K562 (cell line): Measurements from ENCODE around the gene ITGB2. TPM values are rescaled to one million over a fixed set of nuclear protein-coding genes. Genes with fewer than 3 reads are reported as not detected.
A peak's percentile ranks its signal among the peaks of the same experiment; 100 is the strongest.

ENCODE experiments used
- ATAC-seq: fragments of 200-7000 bp; cut with Tn5 transposase; 3 replicates; pipeline ENCODE4 v1.9.1; 2020; ENCODE audit warnings: moderate library complexity
- BruUV-seq: library from RNA; stranded (reverse); fragments of 400-500 nt; replicated peaks from 2 replicates; lab custom pipeline; 2021; lab: Mats Ljungman, UMichigan
- CTCF ChIA-PET: fragments of 300-600 bp; formaldehyde crosslinking; extraction: SDS; loops from one replicate; lab custom pipeline; 2021; ENCODE audit warnings: low intra/inter-chr PET ratio; lab: Yijun Ruan, JAX
- POLR2A ChIA-PET: fragments of 300-600, 350-650 bp; sonication (Branson Sonifier 250); formaldehyde crosslinking; extraction: SDS; loops from one replicate; lab custom pipeline; 2021; ENCODE audit warnings: antibody characterized with exemption, inconsistent platforms; lab: Yijun Ruan, JAX
- DNase-seq, 4 experiments: peaks; one replicate each; pipeline versions ENCODE4 v3.0.0 to v3.0.0-alpha.2; 2011 to 2018; ENCODE audit warnings: low spot score in 3 of 4, mixed read lengths in 3 of 4; ENCODE audit errors: extremely low read depth in 1 of 4
- FAIRE-seq: peaks from 2 replicates; lab custom pipeline; 2011; peaks lifted over from hg19 to GRCh38; lab: Jason Lieb, UNC
- H2AFZ ChIP-seq: 2 replicates; pipeline ENCODE4 v1.6.0; 2011; ENCODE audit warnings: low read depth, low read length, control low read depth, inconsistent platforms
- H3K27ac ChIP-seq: fragments of 200-600 bp; 3 replicates; pipeline ENCODE4 v1.8.0; 2011; ENCODE audit warnings: low read depth, mild to moderate bottlenecking, control low read depth, inconsistent platforms, low read length, moderate library complexity, mixed read lengths; ENCODE audit errors: extremely low read depth
- H3K27me3 ChIP-seq, 2 experiments: fragments of 300-600 bp in 1 of 2; 2 replicates in 1 of 2; 3 replicates in 1 of 2; pipeline versions ENCODE4 v1.6.0 to v1.8.0; 2011; ENCODE audit warnings: inconsistent platforms in 2 of 2, low read length in 2 of 2, mild to moderate bottlenecking in 1 of 2, mixed read lengths in 1 of 2, moderate library complexity in 1 of 2; ENCODE audit not compliant: control insufficient read depth in 2 of 2, insufficient read depth in 2 of 2
- H3K36me3 ChIP-seq: fragments of 300-600 bp; 3 replicates; pipeline ENCODE4 v1.8.0; 2011; ENCODE audit warnings: mild to moderate bottlenecking, low read length, inconsistent platforms; ENCODE audit not compliant: control insufficient read depth, insufficient read depth
- H3K4me1 ChIP-seq, 2 experiments: fragments of 200-600 bp in 1 of 2; replicated peaks in 1 of 2; 2 replicates in 1 of 2; 3 replicates in 1 of 2; pipeline versions ENCODE4 v1.5.1 to v1.8.0; 2011; ENCODE audit warnings: inconsistent platforms in 2 of 2, low read length in 2 of 2, mild to moderate bottlenecking in 1 of 2, mixed read lengths in 1 of 2, moderate library complexity in 1 of 2; ENCODE audit not compliant: control insufficient read depth in 2 of 2, insufficient read depth in 2 of 2
- H3K4me2 ChIP-seq: 2 replicates; pipeline ENCODE4 v1.6.1; 2011; ENCODE audit warnings: low read length, control low read depth, inconsistent platforms, mixed read lengths; ENCODE audit not compliant: insufficient read depth
- H3K4me3 ChIP-seq: fragments of 200-600 bp; sonication (generic), shearing (Covaris generic); 2 replicates; pipeline ENCODE4 v1.5.1; 2016; ENCODE audit warnings: control low read depth, inconsistent platforms
- H3K79me2 ChIP-seq: fragments of 200-600 bp; 3 replicates; pipeline ENCODE4 v1.8.0; 2011; ENCODE audit warnings: low read length, inconsistent platforms; ENCODE audit not compliant: control insufficient read depth, insufficient read depth
- H3K9ac ChIP-seq, 2 experiments: 2 replicates each; pipeline versions ENCODE4 v1.6.0 to v1.6.1; 2011; ENCODE audit warnings: low read depth in 2 of 2, low read length in 2 of 2, control low read depth in 1 of 2, inconsistent platforms in 1 of 2, mild to moderate bottlenecking in 1 of 2, mixed read lengths in 1 of 2; ENCODE audit not compliant: insufficient read depth in 1 of 2
- H3K9me1 ChIP-seq: one replicate; pipeline ENCODE4 v1.6.0; 2011; ENCODE audit warnings: inconsistent platforms, mild to moderate bottlenecking, low read length, moderate library complexity; ENCODE audit not compliant: control insufficient read depth, insufficient read depth
- H3K9me3 ChIP-seq: replicated peaks from 2 replicates; pipeline ENCODE4 v1.5.1; 2011; ENCODE audit warnings: low read depth, low read length, inconsistent platforms; ENCODE audit not compliant: control insufficient read depth, insufficient read depth
- H4K20me1 ChIP-seq: replicated peaks from 2 replicates; pipeline ENCODE4 v1.6.1; 2011; ENCODE audit warnings: low read length, inconsistent platforms, mixed read lengths; ENCODE audit not compliant: control insufficient read depth, insufficient read depth
- MEIS2 ChIP-seq: fragments of 450-650 bp; IDR thresholded peaks from 2 replicates; pipeline ENCODE4 v1.6.1; 2014; ENCODE audit warnings: mild to moderate bottlenecking; ENCODE audit not compliant: partially characterized antibody
- RAD51 ChIP-seq: fragments of 450-650 bp; IDR thresholded peaks from 2 replicates; pipeline ENCODE4 v1.7.1; 2016; ENCODE audit warnings: low read depth, mild to moderate bottlenecking, borderline replicate concordance
- RBBP5 ChIP-seq: fragments of 200-600 bp; sonication (generic); IDR thresholded peaks from 2 replicates; pipeline ENCODE4 v1.6.1; 2012; ENCODE audit warnings: borderline replicate concordance, mild to moderate bottlenecking, low read length, control low read depth, inconsistent platforms; ENCODE audit not compliant: insufficient read depth, poor library complexity, severe bottlenecking
- ZBTB5 ChIP-seq: fragments of 450-650 bp; IDR thresholded peaks from 2 replicates; pipeline ENCODE4 v1.6.1; 2017; ENCODE audit warnings: antibody characterized with exemption
- WGBS: fragments of 100-300 bp; shearing (Covaris generic); methylation state at CpG from one replicate; pipeline ENCODE4 v1.1.6; 2016; ENCODE audit warnings: low coverage, mixed read lengths; ENCODE audit not compliant: insufficient coverage; ENCODE audit errors: missing lambda C conversion rate; 5-methylcytosine and 5-hydroxymethylcytosine counted together
- in situ Hi-C: fragments of 300-500 bp; cut with MboI; formaldehyde crosslinking; loops from 4 replicates; pipeline ENCODE4 v1.15.0; 2018; ENCODE audit warnings: inconsistent platforms, mixed read lengths
- intact Hi-C: fragments of 100-400 bp; cut with micrococcal nuclease; formaldehyde crosslinking; loops from 2 replicates; pipeline ENCODE4 v1.14.2; 2022
- polyA plus RNA-seq, 8 experiments: library from polyadenylated mRNA; depleted of rRNA in 4 of 8; stranded (reverse) in 5 of 8; unstranded in 3 of 8; fragments of >200 nt; fragmentation: Nextera tagmentation in 2 of 8; fragmentation: Illumina TruSeq in 1 of 8; extraction: Ambion mirVana in 2 of 8; extraction: Trizol in 1 of 8; gene quantifications; 2 replicates each; pipeline versions ENCODE4 v1.2.1 to v1.2.3, GENCODE V29; 2011 to 2014; ENCODE audit warnings: inconsistent platforms in 1 of 8, missing spikeins in 1 of 8
- total RNA-seq, 7 experiments: library from RNA; depleted of rRNA in 6 of 7; stranded (reverse); fragments of >200 nt in 6 of 7; fragmentation: Illumina TruSeq in 2 of 7; extraction: Trizol in 2 of 7; gene quantifications; 2 replicates each; pipeline versions ENCODE4 v1.2.1 to v1.2.3, GENCODE V29; 2011 to 2021; ENCODE audit warnings: low replicate concordance in 1 of 7

ITGB2 gene
- total and polyA plus RNA-seq, 9 of the 15 experiments (the other 6 are each of a cell fraction or from before 2014, with no cell fraction given), result 0.07 to 1.3 (median 0.51) TPM; not detected in 2

GRCh38 chr21:44870748-44871495 is 49.8 kb downstream of the ITGB2 start:
- ATAC-seq (no peak), FAIRE-seq (peak; percentile 55), DNase-seq (no peak)
- Histone ChIP-seq H3K4me3 (no peak overlapping the region), H3K9me3 (no peaks in the 10 kb centered on the region), H3K9me1 (peaks cover 23% of the 10 kb centered on the region), H3K27ac (peak overlapping the region; percentile 17; the same call in 2 of the 3 replicates), H3K9ac (peak overlapping the region; percentile 24 to 81; a peak in 3 of 4 replicates), H3K27me3 (no peaks in the 10 kb centered on the region), H3K4me1 (peaks cover 52 to 66% of the 10 kb centered on the region in 2 experiments), H3K79me2 (peaks cover 76% of the 10 kb centered on the region), H3K36me3 (peaks cover 14% of the 10 kb centered on the region; the same call in 2 of the 3 replicates), H4K20me1 (peaks cover 52% of the 10 kb centered on the region), H3K4me2 (peak overlapping the region; percentile 63), H2AFZ (no peak overlapping the region)
- CTCF ChIA-PET, result no interaction called here
- BruUV-seq, result TSS peak; percentile 30
- POLR2A ChIA-PET, result interaction anchor here (0.6 to 1.6 kb wide), 3 partner anchors 15 to 412 kb away, joined by 3 to 4 read pairs (median 3); no protein-coding TSS in a partner anchor
- in situ Hi-C loops, result no loop called here
- intact Hi-C loops, result loop anchor here (1.0 kb wide), 1 partner anchor 16 kb away; no protein-coding TSS in a partner anchor
- WGBS, result 27% methylated on average over 10 of the region's 10 CpGs
- TF ChIP-seq MEIS2, result peak; percentile 1
- TF ChIP-seq ZBTB5, result no peak
- TF ChIP-seq RBBP5, result peak; percentile 39
- TF ChIP-seq RAD51, result no peak
